HG02840 (cell line): ENCODE data around the gene LPCAT1.
"Not testable (repeated sequence)": the region's sequence is repeated elsewhere in the genome, so short reads cannot be mapped to it uniquely, and the experiment has no call there.

ENCODE experiments used
- ATAC-seq: cut with Tn5 transposase; IDR thresholded peaks from one replicate; pipeline ENCODE4 v1.9.1; 2021; ENCODE audit warnings: mild to moderate bottlenecking, moderate library complexity, moderate number of reproducible peaks; ENCODE audit not compliant: unreplicated experiment, low FRiP score

LPCAT1 gene

DNA sequence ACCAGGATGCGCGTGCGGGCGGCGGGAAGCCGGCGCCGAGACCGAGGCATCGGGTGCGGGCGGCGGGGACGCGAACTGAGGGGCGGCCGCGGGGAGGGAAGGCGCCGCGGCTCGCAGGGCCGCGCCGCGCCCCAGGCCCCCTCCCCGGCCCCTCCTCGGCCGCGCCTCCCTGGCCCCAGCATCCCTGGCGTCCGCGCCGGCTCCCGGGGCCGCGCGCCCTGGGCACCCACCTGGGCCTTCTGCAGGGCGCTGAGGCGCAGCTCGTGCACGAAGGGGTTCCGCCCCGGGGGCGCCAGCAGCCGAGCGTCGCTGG lies 324 bp downstream of the LPCAT1 start:
- ATAC-seq = peak; percentile 24

GRCh38 chr5:1522601-1523479 lies 920 bp downstream of the LPCAT1 start:
- ATAC-seq = no peak

GRCh38 chr5:1521671-1522600 lies 1.8 kb downstream of the LPCAT1 start:
- no peak for ATAC-seq

DNA sequence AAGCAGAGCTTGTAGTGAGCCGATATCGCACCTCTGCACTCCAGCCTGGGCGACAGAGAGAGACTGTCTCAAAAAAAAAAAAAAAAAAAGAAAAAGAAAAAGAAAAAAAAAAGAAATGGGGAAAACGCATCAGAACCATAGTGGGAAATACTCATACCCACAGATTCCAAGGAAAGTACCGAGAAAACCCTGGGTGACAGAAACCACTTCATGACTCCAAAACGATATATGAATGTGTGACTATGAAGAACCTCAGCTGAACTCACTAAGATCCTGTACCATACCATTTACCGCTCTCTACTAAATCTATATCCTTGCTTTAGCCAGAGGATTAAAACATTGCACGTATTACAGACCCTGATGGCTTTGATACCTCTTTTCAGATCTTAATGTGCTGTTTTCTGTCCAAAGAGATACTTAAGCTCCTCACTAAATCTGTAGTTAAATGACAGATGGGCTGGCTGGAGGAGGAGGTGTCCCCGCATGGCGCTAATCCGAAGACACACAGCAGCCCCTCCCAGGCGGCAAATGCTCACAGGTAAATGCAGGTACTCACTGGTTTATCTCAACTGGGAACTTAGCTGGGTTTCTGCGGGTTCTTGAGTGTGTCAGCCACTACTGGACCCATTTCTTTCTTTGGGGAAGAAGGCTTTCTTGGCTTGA lies 2.8 kb downstream of the LPCAT1 start:
- no peak for ATAC-seq

- no peak for ATAC-seq
Observed at GRCh38 chr5:1519631-1520210, 4.0 kb downstream of the LPCAT1 start.

DNA sequence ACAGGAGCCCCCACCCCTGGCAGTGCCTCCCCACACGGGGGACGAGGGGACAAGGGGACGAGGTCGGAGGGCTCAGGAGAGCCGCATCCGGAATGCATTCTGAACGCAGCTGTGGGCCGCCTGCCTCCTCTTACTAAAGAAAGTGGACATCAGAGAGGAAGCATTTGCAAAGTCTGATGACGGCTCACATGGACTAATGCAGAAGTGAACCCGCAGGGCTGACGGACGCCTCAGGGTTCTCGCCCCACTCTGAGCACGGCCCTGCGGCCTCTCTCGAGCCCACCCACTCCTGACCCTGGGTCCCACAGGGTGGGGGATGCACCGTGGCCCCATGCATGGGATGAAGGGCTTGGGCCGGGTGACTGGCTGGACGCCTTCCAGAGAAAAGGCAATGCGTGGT lies 5.9 kb downstream of the LPCAT1 start:
- ATAC-seq = no peak

DNA sequence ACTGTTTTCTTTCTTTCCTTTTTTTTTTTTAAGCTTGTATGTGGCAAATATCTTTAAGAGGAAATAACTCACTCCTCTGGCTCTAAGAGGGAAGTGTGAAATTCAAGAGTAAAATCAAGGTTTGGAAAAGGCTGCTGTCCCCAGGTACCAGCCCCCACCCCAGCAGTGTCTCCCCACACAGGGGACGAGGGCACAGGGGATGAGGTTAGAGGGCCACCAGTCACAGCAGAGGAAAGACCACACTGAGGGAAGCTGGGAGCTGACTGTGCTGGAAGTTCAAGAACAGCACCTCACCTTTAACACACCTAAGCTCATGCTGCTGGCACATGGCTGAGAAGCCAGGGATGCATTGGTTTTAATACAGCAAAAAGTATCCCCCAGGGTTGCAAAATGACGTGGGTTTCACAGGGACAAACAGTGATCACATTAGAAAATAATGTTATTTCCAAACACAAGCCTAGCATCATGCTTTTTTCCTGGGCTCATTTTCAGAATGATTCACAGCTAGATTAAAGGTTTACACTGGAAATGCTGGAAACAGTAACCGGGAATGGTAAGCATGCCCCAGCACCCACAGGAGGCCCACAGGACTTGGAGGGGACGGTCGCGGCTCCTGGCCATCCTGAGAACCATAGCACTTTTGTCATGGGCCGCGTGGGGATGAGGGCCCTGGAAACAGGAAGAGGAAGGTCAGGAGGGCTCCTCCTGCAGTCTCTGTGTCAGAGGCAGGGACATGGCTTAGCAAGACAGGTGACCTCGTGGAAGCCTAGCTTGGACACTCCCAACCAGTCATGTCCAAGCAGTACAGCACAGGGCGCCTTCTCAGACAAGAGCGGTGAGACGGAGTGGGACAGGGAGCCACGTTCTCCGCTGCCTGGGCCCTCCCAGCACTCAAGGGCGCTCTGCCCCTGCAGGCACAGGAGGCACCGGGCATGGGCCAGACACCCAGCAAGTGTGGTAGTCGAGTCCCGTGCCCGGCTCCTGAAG lies 6.9 kb downstream of the LPCAT1 start:
- no peak for ATAC-seq

- ATAC-seq = no peak
Observed at GRCh38 chr5:1515921-1516571, 7.7 kb downstream of the LPCAT1 start.

GRCh38 chr5:1515311-1515920 lies 8.3 kb downstream of the LPCAT1 start:
- ATAC-seq = no peak

DNA sequence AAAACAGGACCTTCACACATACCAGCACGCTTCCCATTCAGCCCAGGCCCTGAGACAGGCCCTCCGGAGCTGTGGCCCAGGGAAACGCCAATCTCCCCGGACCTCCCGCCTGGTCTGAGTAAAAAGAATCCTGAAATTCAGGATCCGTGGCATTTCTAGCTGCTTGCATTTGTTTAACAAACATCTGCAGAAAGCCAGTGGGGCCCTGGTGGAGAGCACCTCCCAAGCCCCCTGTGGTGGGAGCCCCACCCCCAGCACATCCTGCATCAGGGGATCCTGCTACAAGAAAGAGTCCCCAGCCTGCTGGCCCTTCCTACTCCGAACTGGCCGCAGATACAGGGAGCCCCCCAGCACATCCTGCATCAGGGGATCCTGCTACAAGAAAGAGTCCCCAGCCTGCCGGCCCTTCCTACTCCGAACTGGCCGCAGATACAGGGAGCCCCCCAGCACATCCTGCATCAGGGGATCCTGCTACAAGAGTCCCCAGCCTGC lies 8.9 kb downstream of the LPCAT1 start:
- not testable (repeated sequence) for ATAC-seq

DNA sequence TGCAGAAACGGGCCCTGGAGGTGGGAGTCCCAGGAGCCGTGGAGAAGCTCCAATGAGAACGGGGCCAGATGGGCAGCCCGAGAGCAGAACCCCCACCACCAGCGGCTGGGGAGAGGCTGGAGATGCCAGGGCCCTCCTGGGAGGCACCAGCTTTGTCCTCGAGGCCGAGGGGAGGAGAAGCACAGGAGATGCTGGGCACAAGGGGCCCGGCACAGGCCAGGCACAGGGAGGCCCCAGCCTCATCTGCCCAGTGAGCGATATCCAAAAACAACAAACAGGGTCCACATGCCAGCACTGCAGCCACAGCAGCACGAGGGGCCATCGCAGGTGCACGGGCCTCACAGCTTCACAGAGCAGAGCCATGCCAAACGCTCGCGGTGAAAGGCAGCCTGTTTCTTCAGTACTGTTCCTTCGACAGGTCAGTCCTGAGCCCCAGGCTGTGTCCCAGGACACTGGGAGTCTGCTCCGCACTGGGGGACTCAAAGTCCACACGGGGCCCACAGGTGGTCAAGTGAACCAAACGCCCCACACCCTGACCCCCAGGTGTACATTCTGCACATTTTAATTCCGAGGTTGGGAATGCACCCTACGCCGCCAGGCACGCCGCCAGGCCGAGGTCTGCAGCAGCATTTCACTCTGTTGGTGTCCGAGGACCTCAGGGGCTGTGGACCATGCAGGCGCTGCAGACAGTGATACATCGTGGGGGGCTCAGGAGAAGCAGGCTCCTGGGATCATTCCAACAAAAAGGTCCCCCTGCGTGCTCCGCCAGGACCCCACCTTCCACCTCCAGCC lies 9.5 kb downstream of the LPCAT1 start:
- no peak for ATAC-seq

GRCh38 chr5:1513326-1514026 lies 10.3 kb downstream of the LPCAT1 start:
- ATAC-seq = no peak

- ATAC-seq = no peak
Observed at GRCh38 chr5:1512541-1513291, 11.0 kb downstream of the LPCAT1 start.

DNA sequence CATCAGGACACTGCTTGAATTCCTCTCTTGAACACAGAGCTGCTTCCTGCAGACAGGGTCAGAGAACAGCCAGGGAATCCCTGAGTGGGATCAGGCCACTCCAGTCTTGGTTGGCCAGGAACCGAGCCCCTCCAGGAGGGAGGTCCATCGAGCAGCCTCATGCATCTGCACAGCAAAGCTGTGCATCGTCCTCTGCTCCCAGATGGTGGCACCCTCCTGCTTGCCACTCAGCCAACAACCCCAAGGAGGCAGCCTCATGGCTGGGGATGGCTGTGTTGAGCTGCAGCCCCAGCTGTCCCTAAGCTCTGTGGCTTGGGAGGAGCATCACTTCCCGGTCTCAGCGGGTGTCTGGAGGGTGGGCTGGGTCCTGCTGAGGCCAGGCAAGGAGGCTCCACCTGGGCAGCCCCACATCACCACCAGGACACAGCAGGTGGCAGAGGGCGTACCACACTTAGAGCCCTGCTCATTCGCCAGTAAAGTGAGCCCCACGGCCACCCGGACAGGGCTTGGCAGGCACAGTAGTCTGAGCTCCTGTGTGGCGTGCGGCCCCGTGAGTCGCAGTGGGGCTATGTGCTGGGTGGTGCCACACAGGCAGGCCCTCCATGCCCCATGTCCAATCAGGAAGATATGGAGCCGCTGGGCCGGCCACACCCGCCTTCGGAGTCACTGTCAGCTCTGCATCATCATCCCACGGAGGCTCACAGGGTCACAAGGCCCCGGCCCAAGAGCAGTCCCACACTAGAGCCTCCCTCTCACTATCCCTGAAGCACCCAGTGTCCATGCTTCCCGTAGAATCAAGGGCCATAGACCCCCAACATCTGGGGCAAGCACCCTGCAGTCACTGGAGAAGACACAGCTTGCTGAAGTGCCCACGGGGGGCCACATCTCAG lies 11.9 kb downstream of the LPCAT1 start:
- ATAC-seq = no peak

GRCh38 chr5:1511048-1511447 lies 12.7 kb downstream of the LPCAT1 start:
- ATAC-seq = no peak
